GM12801 (cell line): ENCODE measurements around the gene OR51D1.

Source experiments
- TF ChIP-seq, protein P1 (sequence below): IDR thresholded peaks from one replicate; pipeline ENCODE4 v1.5.1; 2011; ENCODE audit warnings: control low read depth; ENCODE audit not compliant: insufficient read length; ENCODE audit errors: extremely low read depth

OR51D1 gene

GRCh38 chr11:4639931-4640330 lies 2.7 kb downstream of the OR51D1 start:
- TF ChIP-seq, protein P1, sequence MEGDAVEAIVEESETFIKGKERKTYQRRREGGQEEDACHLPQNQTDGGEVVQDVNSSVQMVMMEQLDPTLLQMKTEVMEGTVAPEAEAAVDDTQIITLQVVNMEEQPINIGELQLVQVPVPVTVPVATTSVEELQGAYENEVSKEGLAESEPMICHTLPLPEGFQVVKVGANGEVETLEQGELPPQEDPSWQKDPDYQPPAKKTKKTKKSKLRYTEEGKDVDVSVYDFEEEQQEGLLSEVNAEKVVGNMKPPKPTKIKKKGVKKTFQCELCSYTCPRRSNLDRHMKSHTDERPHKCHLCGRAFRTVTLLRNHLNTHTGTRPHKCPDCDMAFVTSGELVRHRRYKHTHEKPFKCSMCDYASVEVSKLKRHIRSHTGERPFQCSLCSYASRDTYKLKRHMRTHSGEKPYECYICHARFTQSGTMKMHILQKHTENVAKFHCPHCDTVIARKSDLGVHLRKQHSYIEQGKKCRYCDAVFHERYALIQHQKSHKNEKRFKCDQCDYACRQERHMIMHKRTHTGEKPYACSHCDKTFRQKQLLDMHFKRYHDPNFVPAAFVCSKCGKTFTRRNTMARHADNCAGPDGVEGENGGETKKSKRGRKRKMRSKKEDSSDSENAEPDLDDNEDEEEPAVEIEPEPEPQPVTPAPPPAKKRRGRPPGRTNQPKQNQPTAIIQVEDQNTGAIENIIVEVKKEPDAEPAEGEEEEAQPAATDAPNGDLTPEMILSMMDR = no peak

DNA sequence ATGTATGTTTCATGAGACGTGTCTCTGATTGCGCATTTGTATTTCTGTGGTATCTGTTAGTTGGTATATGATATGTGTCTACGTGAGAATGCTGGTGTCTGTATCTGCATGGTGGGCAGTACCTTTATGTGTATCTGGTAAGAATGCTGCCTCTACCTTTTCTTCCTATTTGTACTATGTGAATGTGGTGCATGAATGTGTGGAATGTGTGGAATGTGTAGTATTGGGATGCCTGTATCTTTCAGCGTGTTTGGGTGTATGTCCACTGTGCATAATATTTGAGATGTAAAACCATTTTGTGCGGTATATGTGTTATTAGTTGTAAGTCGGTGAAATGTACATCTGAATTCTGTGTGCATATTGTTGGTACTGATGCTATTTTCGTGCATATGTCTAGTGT lies 4.2 kb downstream of the OR51D1 start:
- TF ChIP-seq, protein P1 = no peak

DNA sequence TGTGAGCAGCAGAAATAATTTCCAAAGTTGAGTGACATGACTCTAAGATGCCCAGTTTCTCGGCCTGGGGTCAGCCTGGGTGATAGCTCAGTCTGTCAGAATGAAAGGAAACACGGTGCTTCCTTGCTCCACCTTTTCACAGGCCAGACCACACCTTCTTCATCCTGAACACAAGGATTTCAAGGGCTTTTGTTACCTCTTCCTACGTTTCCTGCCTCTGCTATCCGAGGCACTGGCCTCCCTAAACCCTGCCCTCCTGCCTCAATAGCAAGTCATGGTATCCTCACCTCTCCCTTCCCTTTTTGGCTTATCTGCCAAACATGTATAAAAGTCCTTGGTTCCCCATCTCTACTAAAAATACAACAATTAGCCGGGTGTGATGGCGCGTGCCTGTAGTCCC lies 4.8 kb downstream of the OR51D1 start:
- TF ChIP-seq, protein P1 = no peak

GRCh38 chr11:4643076-4643475 lies 5.8 kb downstream of the OR51D1 start:
- TF ChIP-seq, protein P1 = no peak

- TF ChIP-seq, protein P1 = no peak
Observed at GRCh38 chr11:4643682-4644081, 6.4 kb downstream of the OR51D1 start, which contains the start of gene OR51E1. Gene OR51E1 (plus strand): TSS chr11:4643982. CDS start chr11:4652527, 8,545 bp downstream.

- TF ChIP-seq, protein P1 = no peak
Observed at GRCh38 chr11:4644233-4644632, 7.0 kb downstream of the OR51D1 start.

GRCh38 chr11:4645974-4646373 lies 8.7 kb downstream of the OR51D1 start:
- TF ChIP-seq, protein P1 = no peak

DNA sequence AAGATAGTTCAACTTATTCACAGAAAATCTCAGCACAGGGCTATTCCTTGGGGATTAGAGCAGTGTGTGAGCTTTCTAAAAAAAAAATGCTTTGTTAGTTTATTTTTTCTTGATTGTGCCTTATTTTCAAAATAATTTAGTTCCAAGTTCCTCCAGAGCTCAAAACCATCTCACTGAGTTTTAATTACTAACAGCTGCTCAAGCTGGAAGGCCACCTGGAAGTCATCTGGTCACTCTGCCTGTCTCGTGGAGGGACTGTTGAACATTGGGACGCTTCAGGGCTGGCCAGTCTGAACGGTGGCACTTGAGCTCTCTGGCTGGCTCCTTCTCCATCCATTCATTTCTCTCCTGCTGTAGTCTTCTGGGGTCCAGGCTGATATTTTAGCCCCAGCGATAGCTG lies 10.5 kb downstream of the OR51D1 start:
- TF ChIP-seq, protein P1 = no peak
